Esophagus mucosa (tissue), 1 donor: ENCODE measurements around the gene PDPR. TPM values are rescaled to one million over a fixed set of nuclear protein-coding genes. Genes with fewer than 3 reads are reported as not detected.
A peak's percentile ranks its signal among the peaks of the same experiment; 100 is the strongest.
"Not testable (repeated sequence)": the region's sequence is repeated elsewhere in the genome, so short reads cannot be mapped to it uniquely, and the experiment has no call there.

Experiments
- ATAC-seq: fragments of 200-7000 bp; cut with Tn5 transposase; one replicate; pipeline ENCODE4 v1.9.1; 2020
- total RNA-seq: library from RNA; stranded (reverse); gene quantifications from one replicate; pipeline ENCODE4 v1.2.4, GENCODE V29; 2023
- donor health status: DM: yes; HTN: yes; CAD: no.

Gene PDPR
- total RNA-seq, 1 donor from 2014 or later, result 16.3 TPM

DNA sequence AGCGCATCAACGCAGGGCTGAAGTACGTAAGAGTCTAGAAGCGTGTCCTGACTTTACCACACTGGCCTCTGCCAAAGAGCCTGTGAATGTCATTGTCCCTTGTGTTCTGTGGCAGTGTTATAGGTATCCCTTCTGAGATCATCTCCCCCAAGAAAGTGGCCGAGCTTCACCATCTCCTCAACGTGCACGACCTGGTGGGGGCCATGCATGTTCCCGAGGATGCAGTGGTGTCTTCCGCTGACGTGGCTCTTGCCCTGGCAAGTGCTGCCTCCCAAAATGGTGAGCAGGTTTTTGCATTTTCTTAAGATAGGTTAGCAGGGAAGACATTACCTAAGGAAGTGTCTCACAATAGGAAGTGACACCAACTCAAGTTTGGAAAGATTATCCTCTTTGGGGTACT is 14.7 kb downstream of the PDPR start:
- ATAC-seq, result not testable (repeated sequence)

DNA sequence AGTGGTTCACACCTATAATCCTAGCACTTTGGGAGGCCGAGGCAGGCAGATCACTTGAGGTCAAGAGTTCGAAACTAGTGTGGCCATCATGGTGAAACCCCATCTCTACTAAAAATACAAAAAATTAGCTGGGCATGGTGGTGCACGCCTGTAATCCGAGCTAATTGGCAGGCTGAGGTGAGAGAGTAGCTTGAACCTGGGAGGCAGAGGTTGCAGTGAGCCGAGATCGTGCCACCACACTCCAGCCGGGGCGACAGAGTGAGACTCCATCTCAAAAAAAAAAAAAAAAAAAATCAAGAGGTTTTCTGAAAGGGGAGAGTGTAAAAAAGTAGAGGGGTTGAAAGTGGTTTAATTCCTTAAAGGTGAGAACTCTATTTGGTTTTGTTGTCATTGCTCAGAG is 21.7 kb downstream of the PDPR start:
- not testable (repeated sequence) for ATAC-seq

- ATAC-seq, result not testable (repeated sequence)
Measured at GRCh38 chr16:70136595-70136994, 22.5 kb downstream of the PDPR start.

DNA sequence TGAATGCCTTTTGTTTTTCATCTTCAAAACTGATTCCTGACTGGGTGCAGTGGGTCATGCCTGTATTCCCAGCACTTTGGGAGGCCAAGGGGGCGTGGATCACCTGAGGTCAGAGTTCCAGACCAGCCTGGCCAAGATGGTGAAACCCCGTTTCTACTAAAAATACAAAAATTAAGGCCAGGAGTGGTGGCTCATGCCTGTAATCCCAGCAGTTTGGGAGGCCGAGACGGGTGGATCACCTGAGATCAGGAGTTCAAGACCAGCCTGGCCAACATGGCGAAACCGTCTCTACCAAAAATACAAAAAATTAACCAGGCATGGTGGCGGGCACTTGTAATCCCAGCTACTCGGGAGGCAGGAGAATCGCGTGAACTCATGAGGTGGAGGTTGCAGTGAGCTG is 28.6 kb downstream of the PDPR start:
- not testable (repeated sequence) for ATAC-seq

GRCh38 chr16:70143231-70143895 is 29.2 kb downstream of the PDPR start:
- peak; percentile 9 for ATAC-seq

DNA sequence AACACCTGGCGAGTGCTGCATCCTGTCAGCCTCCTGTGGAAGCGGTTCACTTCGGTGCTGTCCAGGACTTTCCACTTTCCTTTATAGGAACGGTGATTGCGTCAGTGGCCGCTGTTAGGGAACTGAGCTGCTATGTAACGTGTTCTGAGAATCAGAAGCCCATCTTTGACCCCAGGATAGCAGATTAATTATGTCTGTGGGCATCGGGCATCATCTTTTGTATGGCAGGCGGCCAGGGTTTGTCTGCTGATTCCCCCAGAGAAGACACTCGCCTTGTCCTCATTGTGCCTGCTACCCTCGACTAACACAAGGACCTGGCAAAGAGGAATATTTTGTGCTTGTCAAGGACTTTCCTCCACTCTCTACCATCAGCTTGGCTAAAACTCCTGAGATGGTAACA is 33.7 kb downstream of the PDPR start:
- not testable (repeated sequence) for ATAC-seq

GRCh38 chr16:70148453-70148852 is 34.3 kb downstream of the PDPR start:
- ATAC-seq, result not testable (repeated sequence)

DNA sequence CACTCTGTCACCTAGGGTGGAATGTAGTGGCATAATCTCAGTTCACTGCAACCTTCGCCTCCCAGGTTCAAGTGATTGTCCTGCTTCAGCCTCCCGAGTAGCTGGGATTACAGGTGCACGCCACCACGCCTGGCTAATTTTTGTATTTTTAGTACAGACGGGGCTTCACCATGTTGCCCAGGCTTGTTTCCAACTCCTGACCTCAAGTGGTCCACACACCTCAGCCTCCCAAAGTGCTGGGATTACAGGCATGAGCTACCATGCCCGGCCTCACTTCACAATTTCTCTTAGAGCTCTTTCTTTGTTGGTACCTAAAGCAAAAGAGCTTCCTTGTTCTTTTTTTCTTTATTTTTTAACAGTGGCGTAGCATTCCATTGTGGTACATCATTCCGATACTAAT is 35.2 kb downstream of the PDPR start:
- ATAC-seq, result not testable (repeated sequence)

- ATAC-seq, result peak; percentile 63
Measured at GRCh38 chr16:70151391-70151790, 37.3 kb downstream of the PDPR start.

GRCh38 chr16:70151941-70152509 is 37.9 kb downstream of the PDPR start:
- ATAC-seq, result peak; percentile 42

- peak; percentile 4 for ATAC-seq
Measured at GRCh38 chr16:70152578-70153302, 38.6 kb downstream of the PDPR start.

DNA sequence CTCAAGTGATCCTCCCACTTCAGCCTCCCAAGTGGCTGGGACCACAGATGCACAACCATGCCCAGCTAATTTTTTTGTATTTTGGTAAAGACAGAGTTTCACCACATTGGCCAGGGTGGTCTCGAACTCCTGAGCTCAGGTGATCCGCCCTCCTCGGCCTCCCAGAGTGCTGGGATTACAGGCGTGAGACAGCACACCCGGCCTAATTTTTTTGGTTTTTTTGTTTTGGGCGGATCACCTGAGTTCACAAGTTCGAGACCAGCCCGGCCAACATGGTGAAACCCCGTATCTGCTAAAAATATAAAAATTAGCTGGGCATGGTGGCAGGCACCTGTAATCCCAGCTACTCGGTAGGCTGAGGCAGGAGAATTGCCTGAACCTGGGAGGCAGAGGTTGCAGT is 40.6 kb downstream of the PDPR start:
- not testable (repeated sequence) for ATAC-seq

GRCh38 chr16:70156207-70156978 is 42.3 kb downstream of the PDPR start:
- no peak for ATAC-seq

DNA sequence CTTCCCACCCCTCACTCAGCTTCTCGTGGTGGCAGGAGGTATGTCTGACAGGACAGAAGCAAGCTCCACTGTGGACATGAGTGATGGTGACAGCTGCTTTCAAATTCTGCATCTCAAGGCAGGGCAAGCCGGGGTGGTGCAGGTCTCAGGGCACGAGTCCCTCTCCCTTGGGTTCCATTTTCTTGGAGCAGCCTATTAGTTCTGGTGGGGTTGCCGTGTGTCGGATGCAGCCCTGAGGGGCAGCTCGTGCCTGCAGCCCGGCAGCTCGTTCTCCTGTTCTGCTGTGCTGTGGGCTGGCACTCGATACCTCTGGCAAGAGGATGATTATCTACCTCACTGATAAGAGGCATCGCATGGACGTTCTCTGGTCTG is 43.0 kb downstream of the PDPR start:
- ATAC-seq, result no peak

- ATAC-seq, result no peak
Measured at GRCh38 chr16:70157477-70158260, 43.5 kb downstream of the PDPR start.

GRCh38 chr16:70158261-70158939 is 44.3 kb downstream of the PDPR start:
- no peak for ATAC-seq

DNA sequence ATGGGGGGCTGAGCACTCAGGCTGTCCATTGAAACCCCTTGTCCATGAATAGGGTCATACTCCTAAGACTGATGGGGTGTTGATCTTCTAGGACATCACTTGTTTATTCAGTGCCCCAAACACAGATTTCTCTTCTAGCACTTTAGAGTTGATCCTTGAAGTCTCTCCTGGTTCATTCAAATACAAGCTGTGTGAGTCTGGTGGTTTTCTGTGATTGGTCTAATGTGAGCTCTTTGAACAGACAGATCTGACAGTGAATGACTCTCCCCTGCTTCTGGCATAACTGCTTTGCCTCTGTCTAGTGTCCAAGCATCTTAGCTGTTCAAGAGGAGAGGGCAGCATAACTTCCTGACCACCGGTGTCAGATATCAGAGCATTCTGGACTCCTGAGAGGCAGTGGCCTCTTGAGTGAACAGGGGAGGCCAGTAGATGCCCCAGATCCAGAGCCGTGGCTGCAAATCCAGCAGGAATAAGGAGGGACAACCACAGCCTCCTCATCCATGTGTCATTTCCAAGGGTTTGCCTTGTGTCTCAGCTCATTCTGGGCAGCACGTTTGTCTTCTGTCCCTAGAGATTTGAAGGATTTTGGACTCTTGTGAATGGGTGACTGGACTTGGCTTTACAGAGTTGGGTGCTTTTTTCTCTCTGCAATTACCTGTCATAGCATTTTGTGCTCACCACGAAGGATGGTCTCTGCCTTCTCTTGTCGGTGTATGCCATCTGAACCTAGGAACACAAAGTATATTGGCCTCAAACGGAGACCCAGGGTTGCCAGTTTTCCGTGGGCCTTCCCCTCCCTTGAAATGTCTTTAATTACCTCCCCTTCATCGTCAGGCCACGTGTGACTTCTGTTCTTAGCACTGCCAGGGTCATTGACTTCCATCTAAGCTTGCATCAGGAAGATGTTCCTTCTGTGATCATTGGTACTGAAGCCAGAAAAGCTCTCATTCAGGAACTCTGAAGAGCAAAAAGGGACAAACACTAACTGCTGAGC is 45.5 kb downstream of the PDPR start:
- ATAC-seq, result no peak

GRCh38 chr16:70160388-70160787 is 46.3 kb downstream of the PDPR start:
- ATAC-seq, result no peak

GRCh38 chr16:70160821-70161220 is 46.7 kb downstream of the PDPR start:
- ATAC-seq, result no peak

- ATAC-seq, result no peak
Measured at GRCh38 chr16:70161350-70161749, 47.2 kb downstream of the PDPR start.
